Dendritic cell treated with granulocyte-macrophage colony-stimulating factor and Interleukin-4, amounts not matched to agents 40 ng/mL and 50 ng/mL, for 4 days (primary cell): ENCODE measurements around the gene ZC3H12D.
A peak's percentile ranks its signal among the peaks of the same experiment; 100 is the strongest.
"Not testable (repeated sequence)": the region's sequence is repeated elsewhere in the genome, so short reads cannot be mapped to it uniquely, and the experiment has no call there.

ENCODE experiments used
- H3K27ac Mint-ChIP-seq: one replicate; pipeline ENCODE4 v1.8.0; 2022; ENCODE audit warnings: mild to moderate bottlenecking, mixed read lengths
- H3K27me3 Mint-ChIP-seq: one replicate; pipeline ENCODE4 v1.8.0; 2022; ENCODE audit warnings: mild to moderate bottlenecking, mixed read lengths
- H3K36me3 Mint-ChIP-seq: one replicate; pipeline ENCODE4 v1.8.0; 2022; ENCODE audit warnings: low read depth, mixed read lengths
- H3K4me1 Mint-ChIP-seq: one replicate; pipeline ENCODE4 v1.8.0; 2022; ENCODE audit warnings: low read depth, mixed read lengths
- H3K4me3 Mint-ChIP-seq: one replicate; pipeline ENCODE4 v1.8.0; 2022; ENCODE audit warnings: mild to moderate bottlenecking, moderate library complexity, mixed read lengths
- H3K9me3 Mint-ChIP-seq: one replicate; pipeline ENCODE4 v1.8.0; 2022; ENCODE audit warnings: mixed read lengths
- intact Hi-C: fragments of 100-400 bp; cut with micrococcal nuclease; formaldehyde crosslinking; loops from one replicate; pipeline ENCODE4 v1.15.0; 2022

Gene ZC3H12D

GRCh38 chr6:149477544-149477943, 7.3 kb downstream of the ZC3H12D start:
- intact Hi-C loops = no loop called here
- Mint-ChIP-seq H3K4me3 (no peak overlapping the region), H3K4me1 (peaks cover 68% of the 10 kb centered on the region), H3K27ac (peak overlapping the region; percentile 56), H3K9me3 (no peaks in the 10 kb centered on the region), H3K27me3 (no peaks in the 10 kb centered on the region), H3K36me3 (peaks cover 90% of the 10 kb centered on the region)

DNA sequence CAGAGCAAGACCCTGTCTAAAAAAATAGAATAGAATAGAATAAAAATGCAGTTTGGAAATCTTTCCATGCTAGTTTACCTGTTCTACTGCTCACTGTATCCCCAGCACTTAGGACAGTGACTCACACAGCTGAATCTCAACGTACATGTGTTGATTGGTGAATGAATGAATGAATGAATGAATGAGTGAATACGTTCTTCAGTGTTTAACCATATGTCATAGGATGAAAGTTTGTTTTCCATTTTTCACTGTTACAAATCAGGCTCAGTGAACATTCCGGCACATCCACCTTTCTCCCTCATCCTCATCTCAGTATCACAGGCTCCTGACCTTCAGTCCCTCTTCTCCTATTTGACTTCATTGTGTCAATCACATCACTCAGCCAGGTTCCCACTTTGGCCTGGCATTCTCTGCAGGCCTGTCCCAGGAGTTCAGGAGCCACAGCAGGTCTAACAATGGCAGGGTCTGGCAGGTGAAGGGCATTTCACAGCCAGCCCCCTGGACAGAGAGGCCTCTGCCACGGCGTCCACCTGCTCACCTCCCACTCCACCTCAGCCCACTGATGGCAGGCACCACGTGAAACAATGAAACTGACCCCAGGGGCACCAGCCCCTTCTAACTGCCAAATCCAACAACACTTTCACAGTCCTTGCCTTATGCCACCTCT, 7.9 kb downstream of the ZC3H12D start:
- peaks cover 92% of the 10 kb centered on the region for H3K36me3 Mint-ChIP-seq

GRCh38 chr6:149474108-149474935, 10.5 kb downstream of the ZC3H12D start:
- peaks cover 41% of the 10 kb centered on the region for H3K4me1 Mint-ChIP-seq
- intact Hi-C loops = no loop called here
- peaks cover 95% of the 10 kb centered on the region for H3K36me3 Mint-ChIP-seq
- H3K27ac Mint-ChIP-seq = no peak overlapping the region
- no peaks in the 10 kb centered on the region for H3K27me3 Mint-ChIP-seq
- no peak overlapping the region for H3K4me3 Mint-ChIP-seq
- H3K9me3 Mint-ChIP-seq = no peaks in the 10 kb centered on the region

More for the DNA sequence above, 7.9 kb downstream of the ZC3H12D start:
- Mint-ChIP-seq H3K4me3 (no peak overlapping the region), H3K27me3 (no peaks in the 10 kb centered on the region), H3K4me1 (peaks cover 62% of the 10 kb centered on the region), H3K27ac (peak overlapping the region; percentile 56), H3K9me3 (no peaks in the 10 kb centered on the region)
- intact Hi-C loops = no loop called here

GRCh38 chr6:149473080-149474052, 11.4 kb downstream of the ZC3H12D start:
- intact Hi-C loops = no loop called here
- Mint-ChIP-seq H3K27me3 (no peaks in the 10 kb centered on the region), H3K9me3 (no peaks in the 10 kb centered on the region), H3K4me1 (peaks cover 40% of the 10 kb centered on the region), H3K27ac (peak overlapping the region; percentile 34), H3K4me3 (no peak overlapping the region), H3K36me3 (peaks cover 95% of the 10 kb centered on the region)

DNA sequence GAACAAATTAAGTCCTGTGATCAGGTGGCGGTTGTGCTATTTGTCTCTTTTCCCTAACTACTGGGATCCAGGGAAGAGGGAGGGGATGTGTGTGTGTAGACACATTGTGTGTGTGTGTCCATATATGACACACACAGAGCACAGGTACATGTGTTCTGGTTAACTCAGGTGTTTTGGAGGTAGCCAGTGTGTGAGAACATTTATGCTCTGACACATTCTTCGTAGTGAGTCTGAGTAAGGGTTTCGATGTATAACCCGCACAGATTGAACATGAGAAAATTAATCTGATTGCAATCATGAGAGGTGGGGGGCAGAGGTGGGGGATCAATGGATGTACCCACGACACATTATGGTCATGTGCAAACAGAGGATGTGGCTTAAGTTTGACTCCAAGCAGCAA, 12.6 kb downstream of the ZC3H12D start:
- Mint-ChIP-seq H3K4me1 (peaks cover 46% of the 10 kb centered on the region), H3K27me3 (no peaks in the 10 kb centered on the region), H3K27ac (peak overlapping the region; percentile 31), H3K4me3 (no peak overlapping the region), H3K36me3 (peaks cover 89% of the 10 kb centered on the region), H3K9me3 (no peaks in the 10 kb centered on the region)
- intact Hi-C loops = no loop called here

DNA sequence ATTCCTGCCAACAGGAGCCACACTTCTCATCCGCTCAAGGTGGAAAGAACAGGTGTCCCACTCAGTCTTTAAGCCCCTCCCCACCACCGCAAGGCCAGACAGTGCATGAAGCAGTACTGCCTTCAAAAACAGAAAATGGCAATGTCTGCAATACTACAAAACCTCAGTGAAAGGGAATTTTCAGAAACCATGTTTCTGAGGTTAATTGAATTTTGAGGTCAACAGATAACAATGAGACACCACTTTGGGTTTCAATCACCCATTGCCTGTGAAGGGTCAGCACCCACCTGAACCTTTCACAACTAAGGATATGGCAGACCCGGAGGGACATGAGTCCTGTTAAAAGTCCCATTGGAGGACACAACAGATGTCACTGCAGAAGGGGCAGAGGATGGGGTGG, 13.0 kb downstream of the ZC3H12D start:
- peak overlapping the region; percentile 31 for H3K27ac Mint-ChIP-seq
- peaks cover 84% of the 10 kb centered on the region for H3K36me3 Mint-ChIP-seq
- no peak overlapping the region for H3K4me3 Mint-ChIP-seq
- no peaks in the 10 kb centered on the region for H3K9me3 Mint-ChIP-seq
- H3K4me1 Mint-ChIP-seq = peaks cover 46% of the 10 kb centered on the region
- H3K27me3 Mint-ChIP-seq = no peaks in the 10 kb centered on the region
- intact Hi-C loops = no loop called here

GRCh38 chr6:149470948-149471347, 13.9 kb downstream of the ZC3H12D start:
- Mint-ChIP-seq H3K4me1 (peaks cover 51% of the 10 kb centered on the region), H3K9me3 (no peaks in the 10 kb centered on the region), H3K36me3 (peaks cover 76% of the 10 kb centered on the region), H3K4me3 (no peak overlapping the region), H3K27ac (no peak overlapping the region), H3K27me3 (no peaks in the 10 kb centered on the region)
- intact Hi-C loops = no loop called here

DNA sequence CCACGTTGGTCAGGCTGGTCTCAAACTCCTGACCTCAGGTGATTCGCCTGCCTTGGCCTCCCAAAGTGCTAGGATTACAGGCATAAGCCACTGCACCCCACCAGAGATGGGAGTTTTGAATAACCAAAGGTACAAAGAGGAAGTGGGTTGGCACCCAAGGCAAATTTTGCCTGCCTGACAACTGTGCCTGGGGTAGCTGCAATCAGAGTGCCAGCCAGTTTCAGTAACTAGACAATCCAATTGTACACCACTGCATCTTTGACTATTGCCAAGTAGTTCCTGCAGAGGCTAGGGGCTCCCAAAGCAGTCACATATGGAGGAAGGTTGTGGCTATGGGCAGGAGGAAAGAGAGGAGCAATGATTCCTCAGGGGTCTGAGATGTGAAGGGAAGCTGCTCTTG, 16.6 kb downstream of the ZC3H12D start:
- Mint-ChIP-seq H3K9me3 (no peaks in the 10 kb centered on the region), H3K27me3 (no peaks in the 10 kb centered on the region), H3K4me1 (peaks cover 64% of the 10 kb centered on the region), H3K27ac (peak overlapping the region; percentile 62), H3K36me3 (peaks cover 71% of the 10 kb centered on the region), H3K4me3 (no peak overlapping the region)
- intact Hi-C loops = no loop called here

- intact Hi-C loops = no loop called here
- peaks cover 71% of the 10 kb centered on the region for H3K36me3 Mint-ChIP-seq
- H3K4me3 Mint-ChIP-seq = no peak overlapping the region
- H3K27ac Mint-ChIP-seq = peak overlapping the region; percentile 62
- H3K9me3 Mint-ChIP-seq = no peaks in the 10 kb centered on the region
- peaks cover 72% of the 10 kb centered on the region for H3K4me1 Mint-ChIP-seq
- H3K27me3 Mint-ChIP-seq = no peaks in the 10 kb centered on the region
Measured at GRCh38 chr6:149467265-149467664, 17.5 kb downstream of the ZC3H12D start.

DNA sequence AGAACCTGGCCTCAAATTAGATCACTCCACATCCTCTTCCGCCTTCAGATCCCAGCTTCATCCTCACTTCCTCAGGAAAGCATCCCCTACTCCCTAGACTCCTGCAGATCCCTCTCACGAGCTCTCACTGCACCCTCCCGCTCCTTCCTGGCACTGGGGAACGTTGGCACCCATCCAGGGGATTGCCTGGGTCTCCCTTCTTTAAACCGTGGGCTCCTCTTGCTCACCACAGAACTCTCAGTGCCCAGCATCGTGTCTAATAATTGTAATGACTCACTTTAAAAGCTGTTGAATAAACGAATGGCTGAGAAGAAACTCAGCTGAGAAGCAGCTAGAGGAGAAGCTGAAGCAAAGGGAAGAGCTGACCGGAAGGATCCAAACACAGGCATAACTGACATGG, 20.4 kb downstream of the ZC3H12D start:
- Mint-ChIP-seq H3K36me3 (peaks cover 74% of the 10 kb centered on the region), H3K9me3 (no peaks in the 10 kb centered on the region), H3K27me3 (no peaks in the 10 kb centered on the region), H3K4me1 (peaks cover 73% of the 10 kb centered on the region), H3K27ac (peak overlapping the region; percentile 80), H3K4me3 (peak overlapping the region; percentile 14)
- intact Hi-C loops = no loop called here

GRCh38 chr6:149463781-149464180, 21.0 kb downstream of the ZC3H12D start:
- H3K27me3 Mint-ChIP-seq = no peaks in the 10 kb centered on the region
- intact Hi-C loops = no loop called here
- H3K36me3 Mint-ChIP-seq = peaks cover 74% of the 10 kb centered on the region
- H3K27ac Mint-ChIP-seq = peak overlapping the region; percentile 80
- H3K4me1 Mint-ChIP-seq = peaks cover 76% of the 10 kb centered on the region
- no peaks in the 10 kb centered on the region for H3K9me3 Mint-ChIP-seq
- no peak overlapping the region for H3K4me3 Mint-ChIP-seq

GRCh38 chr6:149462712-149463111, 22.1 kb downstream of the ZC3H12D start:
- H3K4me3 Mint-ChIP-seq, intact Hi-C loops, H3K9me3 Mint-ChIP-seq, H3K27me3 Mint-ChIP-seq: not testable (repeated sequence)
- Mint-ChIP-seq H3K27ac (peak overlapping the region; percentile 80), H3K36me3 (peaks cover 77% of the 10 kb centered on the region), H3K4me1 (peaks cover 70% of the 10 kb centered on the region)

DNA sequence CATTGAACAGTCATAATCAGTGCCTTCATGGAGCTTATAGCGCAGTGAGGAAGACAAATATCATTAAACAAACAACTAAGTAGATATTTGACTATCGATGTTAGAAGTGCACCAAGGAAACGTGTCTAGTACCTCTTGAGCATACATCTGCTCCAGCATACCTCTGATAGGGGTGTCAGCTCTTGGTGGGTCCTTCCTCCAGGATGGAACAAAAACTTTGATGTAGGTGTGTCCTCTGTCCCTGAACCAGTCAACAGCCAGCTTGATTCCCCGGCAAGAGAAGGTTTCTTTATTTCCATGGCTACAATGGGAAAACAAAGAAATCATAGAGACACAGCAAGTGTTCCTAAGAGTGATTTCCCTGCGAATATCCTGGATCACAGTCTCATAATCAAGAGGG, 23.1 kb downstream of the ZC3H12D start:
- intact Hi-C loops = no loop called here
- Mint-ChIP-seq H3K27me3 (no peaks in the 10 kb centered on the region), H3K27ac (peak overlapping the region; percentile 80), H3K9me3 (no peaks in the 10 kb centered on the region), H3K4me3 (no peak overlapping the region), H3K4me1 (peaks cover 60% of the 10 kb centered on the region), H3K36me3 (peaks cover 87% of the 10 kb centered on the region)

DNA sequence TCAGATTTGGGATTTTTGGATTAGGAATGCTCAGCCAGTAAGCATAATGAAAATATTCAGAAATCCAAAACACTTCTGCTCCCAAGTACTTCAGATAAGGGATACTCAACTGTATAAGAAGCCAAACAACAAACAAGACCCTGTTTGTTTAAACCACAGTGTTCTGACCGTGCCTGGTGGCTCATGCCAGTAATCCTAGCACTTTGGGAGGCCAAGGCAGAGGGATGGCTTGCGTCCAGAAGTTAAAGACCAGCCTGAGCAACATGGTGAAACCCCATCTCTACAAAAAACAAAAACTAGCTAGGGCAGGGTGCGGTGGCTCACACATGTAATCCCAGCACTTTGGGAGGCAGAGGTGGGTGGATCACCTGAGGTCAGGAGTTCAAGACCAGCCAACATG, 24.6 kb downstream of the ZC3H12D start:
- H3K4me3 Mint-ChIP-seq, intact Hi-C loops, H3K9me3 Mint-ChIP-seq, H3K27ac Mint-ChIP-seq, H3K27me3 Mint-ChIP-seq: not testable (repeated sequence)
- Mint-ChIP-seq H3K4me1 (peaks cover 51% of the 10 kb centered on the region), H3K36me3 (peaks cover 97% of the 10 kb centered on the region)
